ENCODE data around the gene CKB.

CKB gene

GRCh38 chr14:103522649-103523574 lies at the start of gene CKB:
Gene CKB, minus strand, starts transcription at chr14:103522830. Its CDS starts 337 bp downstream, at chr14:103522493.
- no peak for DNase-seq

GRCh38 chr14:103569408-103569807 lies 46.8 kb upstream of the CKB start:
- no peak for DNase-seq

GRCh38 chr14:103568952-103569351 lies 46.3 kb upstream of the CKB start:
- DNase-seq = no peak

- no peak for DNase-seq
Measured at GRCh38 chr14:103563844-103564505, 41.3 kb upstream of the CKB start.

- no peak for DNase-seq
Measured at GRCh38 chr14:103563226-103563620, 40.6 kb upstream of the CKB start.

GRCh38 chr14:103562429-103563225 lies 40.0 kb upstream of the CKB start, which contains the start of the genes BAG5 and COA8:
Gene BAG5, minus strand, starts transcription at chr14:103562657. Its CDS starts 1,493 bp downstream, at chr14:103561164.
Gene COA8, plus strand, starts transcription at chr14:103562960. Its CDS starts 42 bp downstream, at chr14:103563002.
- peak; percentile 89 for DNase-seq

GRCh38 chr14:103562179-103562428 lies 39.5 kb upstream of the CKB start:
- DNase-seq = peak; percentile 57

GRCh38 chr14:103561381-103562178 lies 39.0 kb upstream of the CKB start:
- peak; percentile 27 for DNase-seq

GRCh38 chr14:103560691-103561090 lies 38.1 kb upstream of the CKB start:
- DNase-seq = no peak

GRCh38 chr14:103559766-103560165 lies 37.1 kb upstream of the CKB start:
- no peak for DNase-seq

GRCh38 chr14:103558071-103558882 lies 35.6 kb upstream of the CKB start:
- DNase-seq = no peak

- no peak for DNase-seq
Measured at GRCh38 chr14:103556946-103557758, 34.5 kb upstream of the CKB start.

- DNase-seq = no peak
Measured at GRCh38 chr14:103555559-103556337, 33.1 kb upstream of the CKB start.

- DNase-seq = no peak
Measured at GRCh38 chr14:103552846-103553210, 30.2 kb upstream of the CKB start.

GRCh38 chr14:103552011-103552845 lies 29.6 kb upstream of the CKB start:
- DNase-seq = no peak

GRCh38 chr14:103551338-103551762 lies 28.7 kb upstream of the CKB start:
- no peak for DNase-seq

GRCh38 chr14:103550451-103551337 lies 28.1 kb upstream of the CKB start:
- no peak for DNase-seq

All from GDM1 (cell line).